H9 (cell line): ENCODE results near the gene TMC2. TPM values are rescaled to one million over a fixed set of nuclear protein-coding genes. Genes with fewer than 3 reads are reported as not detected.

Experiments
- DNase-seq: peaks from one replicate; pipeline ENCODE4 v3.0.0-alpha.2; 2017
- H2AFZ ChIP-seq: one replicate; pipeline ENCODE4 v1.6.1; 2013; ENCODE audit warnings: mild to moderate bottlenecking, low read length, control low read depth, moderate library complexity
- H2AK5ac ChIP-seq: 2 replicates; pipeline ENCODE4 v1.6.1; 2013; ENCODE audit warnings: low read length, control low read depth, mixed read lengths; ENCODE audit not compliant: insufficient read length
- H2BK120ac ChIP-seq: one replicate; pipeline ENCODE4 v1.6.1; 2013; ENCODE audit warnings: low read depth, mild to moderate bottlenecking, low read length, control low read depth, inconsistent platforms; ENCODE audit not compliant: poor library complexity, severe bottlenecking
- H2BK12ac ChIP-seq: 2 replicates; pipeline ENCODE4 v1.6.1; 2013; ENCODE audit warnings: low read length, control low read depth, mixed read lengths, low read depth; ENCODE audit not compliant: insufficient read length
- H2BK15ac ChIP-seq: 2 replicates; pipeline ENCODE4 v1.6.1; 2013; ENCODE audit warnings: low read depth, low read length, control low read depth
- H2BK20ac ChIP-seq: one replicate; pipeline ENCODE4 v1.6.1; 2013; ENCODE audit warnings: low read depth, mild to moderate bottlenecking, low read length, control low read depth, inconsistent platforms; ENCODE audit not compliant: poor library complexity, severe bottlenecking
- H2BK5ac ChIP-seq: 2 replicates; pipeline ENCODE4 v1.6.1; 2013; ENCODE audit warnings: low read length, control low read depth, mixed read lengths; ENCODE audit not compliant: insufficient read length
- H3K14ac ChIP-seq: 2 replicates; pipeline ENCODE4 v1.6.1; 2013; ENCODE audit warnings: low read length, control low read depth; ENCODE audit not compliant: insufficient read depth
- H3K18ac ChIP-seq: 2 replicates; pipeline ENCODE4 v1.6.1; 2013; ENCODE audit warnings: low read depth, mild to moderate bottlenecking, mixed read lengths, low read length, control low read depth; ENCODE audit not compliant: insufficient read length
- H3K23ac ChIP-seq: 2 replicates; pipeline ENCODE4 v1.6.1; 2013; ENCODE audit warnings: low read length, control low read depth, mixed read lengths, low read depth; ENCODE audit not compliant: insufficient read length
- H3K23me2 ChIP-seq: 2 replicates; pipeline ENCODE4 v1.6.1; 2013; ENCODE audit warnings: low read depth, mild to moderate bottlenecking, mixed read lengths, low read length, control low read depth; ENCODE audit not compliant: insufficient read length, poor library complexity, severe bottlenecking
- H3K27ac ChIP-seq: 2 replicates; pipeline ENCODE4 v1.5.1; 2013; ENCODE audit warnings: low read length, control low read depth, mixed read lengths, low read depth; ENCODE audit not compliant: insufficient read length
- H3K27me3 ChIP-seq: 2 replicates; pipeline ENCODE4 v1.6.1; 2013; ENCODE audit warnings: low read length, control low read depth, inconsistent platforms; ENCODE audit not compliant: insufficient read depth
- H3K4ac ChIP-seq: 2 replicates; pipeline ENCODE4 v1.6.1; 2013; ENCODE audit warnings: low read depth, mild to moderate bottlenecking, control low read depth, inconsistent platforms, low read length, moderate library complexity
- H3K4me1 ChIP-seq: 2 replicates; pipeline ENCODE4 v1.6.1; 2013; ENCODE audit warnings: low read length, control low read depth, inconsistent platforms; ENCODE audit not compliant: insufficient read depth
- H3K4me2 ChIP-seq: 2 replicates; pipeline ENCODE4 v1.6.1; 2013; ENCODE audit warnings: low read length, control low read depth, mixed read lengths; ENCODE audit not compliant: insufficient read length, insufficient read depth
- H3K56ac ChIP-seq: 2 replicates; pipeline ENCODE4 v1.6.1; 2013; ENCODE audit warnings: low read depth, mild to moderate bottlenecking, mixed read lengths, low read length, control low read depth; ENCODE audit not compliant: insufficient read length
- H3K79me1 ChIP-seq: 2 replicates; pipeline ENCODE4 v1.6.1; 2013; ENCODE audit warnings: low read depth, mild to moderate bottlenecking, moderate library complexity, low read length, control low read depth, inconsistent platforms; ENCODE audit not compliant: insufficient read depth, poor library complexity, severe bottlenecking
- H3K79me2 ChIP-seq: 2 replicates; pipeline ENCODE4 v1.6.1; 2013; ENCODE audit warnings: low read length, control low read depth, inconsistent platforms; ENCODE audit not compliant: insufficient read depth
- H3K9ac ChIP-seq: 2 replicates; pipeline ENCODE4 v1.6.1; 2013; ENCODE audit warnings: low read length, control low read depth, mixed read lengths; ENCODE audit not compliant: insufficient read length; ENCODE audit errors: extremely low read depth
- H3K9me3 ChIP-seq: one replicate; pipeline ENCODE4 v1.6.1; 2013; ENCODE audit warnings: low read depth, low read length, inconsistent platforms; ENCODE audit not compliant: control insufficient read depth
- H3T11ph ChIP-seq: one replicate; pipeline ENCODE4 v1.6.1; 2013; ENCODE audit warnings: mild to moderate bottlenecking, low read length, control low read depth, inconsistent platforms
- H4K20me1 ChIP-seq: one replicate; pipeline ENCODE4 v1.6.1; 2013; ENCODE audit not compliant: control insufficient read depth, insufficient read length, insufficient read depth
- H4K5ac ChIP-seq: 2 replicates; pipeline ENCODE4 v1.6.1; 2013; ENCODE audit warnings: low read depth, mild to moderate bottlenecking, mixed read lengths, low read length, control low read depth; ENCODE audit not compliant: insufficient read length
- H4K8ac ChIP-seq: replicated peaks from 2 replicates; pipeline ENCODE4 v1.6.1; 2013; ENCODE audit warnings: low read length, control low read depth, mixed read lengths, low read depth; ENCODE audit not compliant: insufficient read length
- H4K91ac ChIP-seq: 2 replicates; pipeline ENCODE4 v1.6.1; 2013; ENCODE audit warnings: low read depth, mild to moderate bottlenecking, moderate library complexity, mixed read lengths, low read length, control low read depth; ENCODE audit not compliant: insufficient read length
- H3K27ac Mint-ChIP-seq, 3 experiments: 2 replicates in 2 of 3; 3 replicates in 1 of 3; pipeline ENCODE4 v1.8.0; 2020 to 2021; ENCODE audit warnings: mixed read lengths in 3 of 3, mild to moderate bottlenecking in 1 of 3, moderate library complexity in 1 of 3
- H3K27me3 Mint-ChIP-seq: 2 replicates; pipeline ENCODE4 v1.8.0; 2021; ENCODE audit warnings: low read depth, mild to moderate bottlenecking, moderate library complexity, mixed read lengths
- H3K36me3 Mint-ChIP-seq, 3 experiments: 2 replicates in 2 of 3; 3 replicates in 1 of 3; pipeline ENCODE4 v1.8.0; 2020 to 2021; ENCODE audit warnings: low read depth in 3 of 3, mixed read lengths in 3 of 3; ENCODE audit not compliant: insufficient read depth in 1 of 3
- H3K4me1 Mint-ChIP-seq, 2 experiments: 2 replicates each; pipeline ENCODE4 v1.8.0; 2020; ENCODE audit warnings: mixed read lengths in 2 of 2
- H3K4me3 Mint-ChIP-seq, 2 experiments: 2 replicates in 1 of 2; 3 replicates in 1 of 2; pipeline ENCODE4 v1.8.0; 2020 to 2021; ENCODE audit warnings: mild to moderate bottlenecking in 2 of 2, mixed read lengths in 2 of 2, moderate library complexity in 1 of 2
- H3K9me3 Mint-ChIP-seq, 2 experiments: 2 replicates in 1 of 2; 3 replicates in 1 of 2; pipeline ENCODE4 v1.8.0; 2020; ENCODE audit warnings: mild to moderate bottlenecking in 2 of 2, mixed read lengths in 2 of 2, moderate library complexity in 1 of 2
- WGBS: extraction: QIAGEN DNeasy Blood & Tissue Kit; methylation state at CpG from one replicate; pipeline ENCODE4 v1.1.7; 2013; ENCODE audit warnings: missing lambda C conversion rate, low lambda C conversion rate, mixed read lengths; ENCODE audit not compliant: insufficient read length; ENCODE audit errors: extremely low coverage; 5-methylcytosine and 5-hydroxymethylcytosine counted together
- total RNA-seq: library from RNA; stranded (reverse); gene quantifications from 2 replicates; pipeline ENCODE4 v1.2.1, GENCODE V29; 2021
- TF ChIP-seq, protein P1 (sequence below): fragments of 200-600 bp; sonication (generic); conservative IDR thresholded peaks from 3 replicates; pipeline ENCODE4 v1.8.0; 2021; ENCODE audit warnings: antibody characterized with exemption, mild to moderate bottlenecking

The TMC2 gene
- total RNA-seq, 1 experiment from 2014 or later: not detected

DNA sequence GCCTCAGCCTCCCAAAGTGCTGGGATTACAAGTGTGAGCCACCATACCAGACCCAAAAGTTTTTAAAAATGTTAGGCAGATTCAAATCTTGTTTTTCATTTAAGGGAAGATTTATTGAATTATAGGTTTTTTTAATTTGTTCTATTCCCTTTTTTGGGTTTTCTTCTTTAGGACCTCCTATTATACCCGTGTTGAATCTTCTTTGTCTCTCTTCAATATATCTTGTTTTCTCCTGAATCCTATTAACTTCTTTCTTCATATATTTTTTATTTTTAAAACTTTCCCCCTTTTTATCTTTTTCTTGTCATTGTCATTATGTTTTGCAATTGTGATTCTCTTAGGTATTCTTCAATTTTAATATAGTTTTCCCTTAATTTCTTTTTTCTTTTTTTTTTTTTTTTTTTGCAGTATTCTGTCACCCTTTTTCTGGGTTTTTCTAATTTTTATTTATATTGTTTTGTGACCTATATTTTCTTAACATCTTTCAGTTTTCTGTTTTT, 70.2 kb downstream of the TMC2 start:
- Histone ChIP-seq H3K27me3 (no peaks in the 10 kb centered on the region), H3K18ac (no peak overlapping the region), H3K14ac (no peak overlapping the region), H3K23ac (no peak overlapping the region), H3K79me2 (no peaks in the 10 kb centered on the region), H3K9me3 (peaks cover 5% of the 10 kb centered on the region), H2AFZ (no peak overlapping the region), H4K91ac (no peak overlapping the region), H4K20me1 (no peaks in the 10 kb centered on the region), H3K4ac (no peak overlapping the region), H2BK15ac (no peak overlapping the region), H2BK5ac (no peak overlapping the region), H3K27ac (no peak overlapping the region), H3K9ac (no peak overlapping the region), H3K4me1 (no peaks in the 10 kb centered on the region), H2BK120ac (no peak overlapping the region), H2BK12ac (no peak overlapping the region), H4K5ac (no peak overlapping the region), H3T11ph (no peak overlapping the region), H3K56ac (no peak overlapping the region), H3K79me1 (no peaks in the 10 kb centered on the region), H2BK20ac (no peak overlapping the region), H4K8ac (no peak overlapping the region), H2AK5ac (no peak overlapping the region), H3K23me2 (no peaks in the 10 kb centered on the region), H3K4me2 (no peak overlapping the region)
- no peak for DNase-seq
- Mint-ChIP-seq H3K4me1 (peaks cover 3 to 4% of the 10 kb centered on the region in 2 experiments; a peak in 3 of 4 replicates), H3K27me3 (peaks cover 21% of the 10 kb centered on the region), H3K4me3 (no peak overlapping the region), H3K27ac (no peak overlapping the region), H3K36me3 (peaks cover 0 to 7% (median 3%) of the 10 kb centered on the region in 3 experiments; a peak in 4 of 7 replicates), H3K9me3 (peaks cover 18 to 28% of the 10 kb centered on the region in 2 experiments)
- TF ChIP-seq, protein P1, sequence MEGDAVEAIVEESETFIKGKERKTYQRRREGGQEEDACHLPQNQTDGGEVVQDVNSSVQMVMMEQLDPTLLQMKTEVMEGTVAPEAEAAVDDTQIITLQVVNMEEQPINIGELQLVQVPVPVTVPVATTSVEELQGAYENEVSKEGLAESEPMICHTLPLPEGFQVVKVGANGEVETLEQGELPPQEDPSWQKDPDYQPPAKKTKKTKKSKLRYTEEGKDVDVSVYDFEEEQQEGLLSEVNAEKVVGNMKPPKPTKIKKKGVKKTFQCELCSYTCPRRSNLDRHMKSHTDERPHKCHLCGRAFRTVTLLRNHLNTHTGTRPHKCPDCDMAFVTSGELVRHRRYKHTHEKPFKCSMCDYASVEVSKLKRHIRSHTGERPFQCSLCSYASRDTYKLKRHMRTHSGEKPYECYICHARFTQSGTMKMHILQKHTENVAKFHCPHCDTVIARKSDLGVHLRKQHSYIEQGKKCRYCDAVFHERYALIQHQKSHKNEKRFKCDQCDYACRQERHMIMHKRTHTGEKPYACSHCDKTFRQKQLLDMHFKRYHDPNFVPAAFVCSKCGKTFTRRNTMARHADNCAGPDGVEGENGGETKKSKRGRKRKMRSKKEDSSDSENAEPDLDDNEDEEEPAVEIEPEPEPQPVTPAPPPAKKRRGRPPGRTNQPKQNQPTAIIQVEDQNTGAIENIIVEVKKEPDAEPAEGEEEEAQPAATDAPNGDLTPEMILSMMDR: no peak
- no CpG with 5 or more reads among the region's 1 CpG for WGBS
